HEK293T (cell line): ENCODE measurements around the gene MRPL43.
A peak's percentile ranks its signal among the peaks of the same experiment; 100 is the strongest.

Experiments used
- CTCF ChIA-PET: fragments of 350-600 bp; formaldehyde crosslinking; extraction: SDS; loops from one replicate; lab custom pipeline; 2021; ENCODE audit warnings: antibody characterized with exemption, inconsistent platforms; lab: Yijun Ruan, JAX
- POLR2A ChIA-PET: fragments of 350-600 bp; formaldehyde crosslinking; extraction: SDS; loops from one replicate; lab custom pipeline; 2020; ENCODE audit warnings: antibody characterized with exemption, inconsistent platforms; lab: Yijun Ruan, JAX
- DNase-seq: peaks from one replicate; pipeline ENCODE4 v3.0.0; 2012; ENCODE audit warnings: mixed read lengths; ENCODE audit errors: extremely low spot score
- ARNT ChIP-seq: fragments of 450-650 bp; IDR thresholded peaks from 2 replicates; pipeline ENCODE4 v1.6.1; 2017; ENCODE audit warnings: mild to moderate bottlenecking
- BHLHE40 ChIP-seq: fragments of 450-650 bp; IDR thresholded peaks from 2 replicates; pipeline ENCODE4 v1.6.1; 2016; ENCODE audit warnings: mild to moderate bottlenecking, moderate library complexity, borderline replicate concordance
- CTBP1 ChIP-seq: fragments of 450-650 bp; IDR thresholded peaks from 2 replicates; pipeline ENCODE4 v1.6.1; 2016; ENCODE audit warnings: borderline replicate concordance
- ELF4 ChIP-seq: fragments of 450-650 bp; IDR thresholded peaks from 2 replicates; pipeline ENCODE4 v1.6.1; 2017; ENCODE audit warnings: antibody characterized with exemption
- FOXA1 ChIP-seq: fragments of 450-650 bp; IDR thresholded peaks from 2 replicates; pipeline ENCODE4 v1.6.1; 2016; ENCODE audit warnings: mild to moderate bottlenecking
- FOXK2 ChIP-seq: fragments of 450-650 bp; IDR thresholded peaks from 2 replicates; pipeline ENCODE4 v1.6.1; 2016; ENCODE audit warnings: mild to moderate bottlenecking
- FOXM1 ChIP-seq: fragments of 450-650 bp; IDR thresholded peaks from 2 replicates; pipeline ENCODE4 v1.6.1; 2017; ENCODE audit warnings: mild to moderate bottlenecking, borderline replicate concordance
- HDGF ChIP-seq: fragments of 450-650 bp; IDR thresholded peaks from 2 replicates; pipeline ENCODE4 v1.6.1; 2017; ENCODE audit warnings: antibody characterized with exemption, borderline replicate concordance
- L3MBTL2 ChIP-seq: fragments of 450-650 bp; conservative IDR thresholded peaks from 2 replicates; pipeline ENCODE4 v1.6.1; 2016; ENCODE audit warnings: mild to moderate bottlenecking
- LEF1 ChIP-seq: fragments of 450-650 bp; IDR thresholded peaks from 2 replicates; pipeline ENCODE4 v1.6.1; 2017; ENCODE audit warnings: mild to moderate bottlenecking, borderline replicate concordance
- NFRKB ChIP-seq: fragments of 450-650 bp; IDR thresholded peaks from 2 replicates; pipeline ENCODE4 v1.6.1; 2016; ENCODE audit warnings: mild to moderate bottlenecking, moderate library complexity
- SP1 ChIP-seq: fragments of 450-650 bp; IDR thresholded peaks from 2 replicates; pipeline ENCODE4 v1.6.1; 2017
- SUZ12 ChIP-seq: fragments of 450-650 bp; IDR thresholded peaks from 2 replicates; pipeline ENCODE4 v1.6.1; 2016; ENCODE audit warnings: mild to moderate bottlenecking
- TARDBP ChIP-seq: fragments of 450-650 bp; IDR thresholded peaks from 2 replicates; pipeline ENCODE4 v1.6.1; 2016
- ZNF384 ChIP-seq: fragments of 450-650 bp; IDR thresholded peaks from 2 replicates; pipeline ENCODE4 v1.6.1; 2016
- TF ChIP-seq, protein P1 (sequence below): fragments of 450-650 bp; IDR thresholded peaks from 2 replicates; pipeline ENCODE4 v1.6.1; 2016

Gene MRPL43

DNA sequence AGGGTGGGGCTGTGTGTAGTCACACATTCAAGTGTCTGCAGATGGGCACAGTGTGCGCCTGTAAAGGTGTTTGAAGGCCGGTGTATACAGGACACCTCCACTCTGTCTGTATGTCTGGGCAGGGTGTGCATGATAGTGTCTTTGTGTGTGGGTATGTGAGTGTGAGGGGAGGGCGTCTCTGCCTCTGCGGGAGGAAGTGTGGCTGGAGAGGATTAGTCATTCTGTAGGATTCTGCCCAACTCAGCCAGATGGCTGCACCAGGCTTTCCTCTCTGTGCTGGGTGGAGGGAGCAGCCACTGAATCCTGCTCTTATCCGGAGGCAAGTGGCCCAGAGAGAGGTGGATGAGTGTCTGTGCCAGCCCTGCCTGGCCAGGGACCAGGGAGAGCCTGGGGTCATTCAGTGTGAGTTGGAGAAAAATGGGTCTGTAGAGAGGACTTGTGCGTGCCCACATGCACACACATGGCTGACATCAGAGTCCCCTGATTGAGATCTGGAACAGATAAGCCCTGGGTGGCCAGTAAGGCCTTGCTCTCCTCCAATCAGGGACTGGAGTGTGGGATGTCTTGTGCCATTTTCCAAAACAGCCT lies 45.4 kb upstream of the MRPL43 start:
- CTCF ChIA-PET = interaction anchor here (1.0 to 6.8 kb wide), 3 partner anchors 9 to 18 kb away, joined by 5 to 35 read pairs (median 12); no protein-coding TSS in a partner anchor
- TF ChIP-seq SUZ12 (no peak), NFRKB (no peak), TARDBP (no peak), ELF4 (no peak), CTBP1 (no peak), FOXK2 (no peak), SP1 (no peak), FOXA1 (no peak), HDGF (no peak), ZNF384 (no peak), LEF1 (no peak), FOXM1 (no peak), BHLHE40 (no peak), ARNT (no peak), L3MBTL2 (no peak)
- TF ChIP-seq, protein P1, sequence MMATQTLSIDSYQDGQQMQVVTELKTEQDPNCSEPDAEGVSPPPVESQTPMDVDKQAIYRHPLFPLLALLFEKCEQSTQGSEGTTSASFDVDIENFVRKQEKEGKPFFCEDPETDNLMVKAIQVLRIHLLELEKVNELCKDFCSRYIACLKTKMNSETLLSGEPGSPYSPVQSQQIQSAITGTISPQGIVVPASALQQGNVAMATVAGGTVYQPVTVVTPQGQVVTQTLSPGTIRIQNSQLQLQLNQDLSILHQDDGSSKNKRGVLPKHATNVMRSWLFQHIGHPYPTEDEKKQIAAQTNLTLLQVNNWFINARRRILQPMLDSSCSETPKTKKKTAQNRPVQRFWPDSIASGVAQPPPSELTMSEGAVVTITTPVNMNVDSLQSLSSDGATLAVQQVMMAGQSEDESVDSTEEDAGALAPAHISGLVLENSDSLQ = no peak
- no peak for DNase-seq
- POLR2A ChIA-PET = interaction anchor here (3.9 kb wide), 1 partner anchor 10 kb away, joined by 30 read pairs; no protein-coding TSS in a partner anchor

DNA sequence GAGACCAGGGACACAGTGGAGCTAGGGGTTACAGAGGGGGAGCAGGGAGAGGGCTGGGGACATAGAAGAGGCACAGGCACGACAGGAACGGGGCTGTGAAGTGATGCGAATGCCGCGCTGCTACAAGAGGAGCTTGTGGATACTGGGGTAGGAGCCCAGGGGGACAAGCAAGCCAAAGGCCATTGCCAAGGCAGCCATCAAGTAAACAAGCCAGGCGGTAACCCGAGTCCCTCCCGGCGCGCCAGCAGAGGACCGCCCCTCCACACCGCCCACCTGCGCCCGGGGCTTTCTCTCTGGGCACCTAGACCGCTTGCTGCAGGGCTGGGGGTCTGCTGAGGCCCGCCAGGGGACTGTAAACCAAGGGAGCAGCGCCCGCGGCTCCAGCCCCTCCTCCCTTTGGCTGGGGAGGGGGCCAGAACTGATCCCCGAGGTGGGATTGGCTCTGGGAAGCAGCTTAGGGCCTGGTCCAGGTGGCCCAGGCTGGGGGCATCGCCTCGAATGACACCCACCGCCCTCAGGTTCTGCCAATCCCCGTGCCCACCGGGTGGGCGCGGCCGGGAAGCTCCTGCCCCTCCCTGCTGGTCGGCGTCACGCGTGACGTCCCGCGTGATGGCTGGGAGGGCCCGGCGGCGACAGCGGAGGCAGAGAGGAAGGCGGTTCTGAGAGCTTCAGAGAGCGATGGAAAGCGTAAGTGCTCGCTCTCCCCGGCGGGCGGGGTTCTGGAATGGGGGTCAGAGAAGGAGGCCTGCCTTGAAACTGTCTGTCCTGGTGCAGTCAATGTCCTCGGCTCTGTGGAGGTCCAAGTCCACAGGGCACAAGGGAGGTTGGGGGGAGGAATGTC lies 44.7 kb upstream of the MRPL43 start:
- TF ChIP-seq FOXM1 (no peak), ELF4 (no peak), ZNF384 (no peak), SP1 (no peak), FOXA1 (no peak), BHLHE40 (no peak), SUZ12 (no peak), HDGF (no peak), L3MBTL2 (no peak), ARNT (no peak)
- TF ChIP-seq, protein P1 = no peak
- POLR2A ChIA-PET = interaction anchor here (0.8 to 3.9 kb wide), 4 partner anchors 8 to 30 kb away, joined by 3 to 30 read pairs (median 13); partner anchors contain the start of gene KAZALD1
- CTCF ChIA-PET = interaction anchor here (0.8 to 6.8 kb wide), 6 partner anchors 9 to 34 kb away, joined by 3 to 35 read pairs (median 8); no protein-coding TSS in a partner anchor
- DNase-seq = no peak

DNA sequence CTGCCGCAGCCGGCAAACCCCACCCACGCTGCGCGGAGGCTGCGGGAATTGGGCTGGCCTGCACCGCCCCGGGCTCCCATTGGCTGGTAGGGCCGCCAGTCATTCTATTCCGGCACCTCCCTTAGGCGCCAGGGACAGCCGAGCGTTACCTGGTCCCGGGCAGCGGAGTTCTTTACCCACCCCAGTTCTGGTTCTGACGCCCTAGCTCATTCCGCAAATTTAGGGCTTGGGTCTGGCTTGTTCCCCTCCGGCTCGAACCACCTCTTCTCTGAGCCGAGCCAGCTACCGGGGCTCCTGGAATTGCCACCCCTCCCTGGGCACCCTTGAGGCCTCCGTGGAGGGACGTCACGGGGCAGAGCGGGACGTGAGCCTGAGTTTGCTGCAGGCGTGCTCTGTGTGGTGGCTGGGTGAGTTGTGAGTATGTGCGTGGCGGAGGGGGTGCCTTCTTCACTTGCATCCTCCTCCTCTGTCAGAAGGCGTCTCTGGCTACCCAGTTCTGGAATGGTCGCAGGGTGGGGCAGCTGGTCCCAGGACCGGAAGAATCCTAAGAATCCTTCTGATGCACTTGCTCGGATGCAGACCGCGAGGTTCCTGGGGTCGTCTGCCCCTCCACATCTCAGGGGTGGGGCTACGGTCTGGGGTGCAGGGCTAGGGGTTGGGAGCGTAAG lies 44.0 kb upstream of the MRPL43 start, which contains the start of the genes PDZD7 and SFXN3:
Gene PDZD7 (minus strand): TSS at position 2 of the 668 bp plus-strand sequence. CDS start 910 bp downstream, outside the sequence.
Gene SFXN3 (plus strand): TSS at position 107 of the 668 bp plus-strand sequence. CDS start 3,461 bp downstream, outside the sequence.
- ChIA-PET CTCF (interaction anchor here (0.7 to 6.8 kb wide), 8 partner anchors 10 to 64 kb away, joined by 3 to 35 read pairs (median 4); no protein-coding TSS in a partner anchor), POLR2A (interaction anchor here (0.8 to 3.9 kb wide), 7 partner anchors 8 to 111 kb away, joined by 3 to 30 read pairs (median 9); partner anchors contain the start of gene KAZALD1)
- TF ChIP-seq, protein P1 = peak; percentile 100
- TF ChIP-seq HDGF = no peak
- no peak for TF ChIP-seq L3MBTL2
- TF ChIP-seq BHLHE40 = no peak
- DNase-seq = peak; percentile 100

DNA sequence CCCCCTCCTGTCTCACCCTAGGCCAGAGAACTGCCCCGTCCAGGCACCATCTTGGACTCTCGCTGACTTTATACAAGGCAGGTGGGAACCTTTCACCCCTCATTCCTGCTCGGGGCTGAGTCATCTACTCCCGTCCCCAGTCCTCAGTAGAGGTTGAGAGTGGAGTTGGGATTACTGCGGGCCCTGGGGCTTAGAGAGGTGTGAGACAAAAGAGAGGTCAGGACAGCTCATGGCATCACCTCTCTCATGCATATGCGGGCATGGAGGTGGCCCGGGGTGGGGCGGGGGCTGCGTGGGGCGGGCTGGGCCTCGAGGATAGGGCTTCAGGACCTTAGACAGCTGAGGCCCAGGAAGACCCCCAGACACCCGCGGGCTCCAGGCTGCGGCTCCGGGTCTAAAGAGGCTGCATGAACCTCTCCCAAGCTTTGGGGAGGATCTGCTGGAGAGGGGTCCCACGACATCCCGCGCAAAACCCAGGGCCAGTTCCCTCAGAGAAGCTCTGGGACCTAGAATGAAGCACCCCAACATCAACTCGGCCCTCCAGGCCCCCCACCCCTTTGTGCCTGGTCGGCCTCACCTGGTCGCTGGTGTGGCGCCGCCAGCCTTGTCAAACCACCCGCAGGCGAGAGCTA lies 43.3 kb upstream of the MRPL43 start:
- DNase-seq = no peak
- CTCF ChIA-PET = interaction anchor here (0.6 to 6.8 kb wide), 9 partner anchors 11 to 64 kb away, joined by 3 to 35 read pairs (median 4); no protein-coding TSS in a partner anchor
- POLR2A ChIA-PET = interaction anchor here (0.8 to 3.9 kb wide), 7 partner anchors 9 to 112 kb away, joined by 3 to 30 read pairs (median 9); partner anchors contain the start of gene KAZALD1
- TF ChIP-seq FOXK2 (no peak), TARDBP (no peak), ARNT (no peak), SUZ12 (no peak), SP1 (no peak), FOXA1 (no peak), NFRKB (no peak), ELF4 (no peak), L3MBTL2 (no peak)
- TF ChIP-seq, protein P1 = no peak
